CD4-positive, CD25-positive, alpha-beta regulatory T cell (primary cell): ENCODE results near the gene NOP16. TPM values are rescaled to one million over a fixed set of nuclear protein-coding genes. Genes with fewer than 3 reads are reported as not detected.
A peak's percentile ranks its signal among the peaks of the same experiment; 100 is the strongest.

ENCODE experiments used
- ATAC-seq, 2 donors: fragments of 150-1000 bp; cut with Tn5 transposase; one replicate each; pipeline ENCODE4 v1.10.0; 2021; ENCODE audit warnings: low read depth in 2 of 2, moderate number of reproducible peaks in 2 of 2, moderate library complexity in 1 of 2
- DNase-seq, 3 donors: peaks; one replicate each; pipeline versions ENCODE4 v3.0.0 to v3.0.0-alpha.2; 2012 to 2022; ENCODE audit warnings: mixed read lengths in 1 of 3
- H3K27ac ChIP-seq: one replicate; pipeline ENCODE4 v1.7.0; 2013; ENCODE audit warnings: mild to moderate bottlenecking, low read length; ENCODE audit not compliant: insufficient read depth, poor library complexity, severe bottlenecking
- H3K27me3 ChIP-seq: one replicate; pipeline ENCODE4 v1.7.0; 2013; ENCODE audit warnings: low read length; ENCODE audit not compliant: control insufficient read depth, insufficient read depth
- H3K36me3 ChIP-seq: one replicate; pipeline ENCODE4 v1.7.0; 2013; ENCODE audit warnings: mild to moderate bottlenecking, low read length, moderate library complexity; ENCODE audit not compliant: control insufficient read depth, insufficient read depth
- H3K4me1 ChIP-seq: 2 replicates; pipeline ENCODE4 v1.7.0; 2013; ENCODE audit warnings: mild to moderate bottlenecking, low read length; ENCODE audit not compliant: insufficient read depth, control insufficient read depth, poor library complexity, severe bottlenecking
- H3K4me3 ChIP-seq: one replicate; pipeline ENCODE4 v1.7.0; 2013; ENCODE audit warnings: low read depth, mild to moderate bottlenecking, low read length, moderate library complexity
- H3K9me3 ChIP-seq, 2 experiments: 1 replicate in 1 of 2; 2 replicates in 1 of 2; pipeline ENCODE4 v1.7.0; 2013; ENCODE audit warnings: low read length in 2 of 2, mild to moderate bottlenecking in 1 of 2, moderate library complexity in 1 of 2; ENCODE audit not compliant: control insufficient read depth in 2 of 2
- H3K27ac Mint-ChIP-seq, 3 donors: one replicate each; pipeline ENCODE4 v1.8.0; 2020 to 2022; ENCODE audit warnings: mild to moderate bottlenecking in 3 of 3, mixed read lengths in 3 of 3, moderate library complexity in 2 of 3
- H3K27me3 Mint-ChIP-seq: one replicate; pipeline ENCODE4 v1.8.0; 2022; ENCODE audit warnings: mild to moderate bottlenecking, mixed read lengths
- H3K36me3 Mint-ChIP-seq: one replicate; pipeline ENCODE4 v1.8.0; 2020; ENCODE audit warnings: mixed read lengths
- H3K4me1 Mint-ChIP-seq, 4 donors: one replicate each; pipeline ENCODE4 v1.8.0; 2020 to 2022; ENCODE audit warnings: mixed read lengths in 4 of 4, mild to moderate bottlenecking in 1 of 4
- H3K4me3 Mint-ChIP-seq, 4 donors: one replicate each; pipeline ENCODE4 v1.8.0; 2020 to 2022; ENCODE audit warnings: mild to moderate bottlenecking in 4 of 4, mixed read lengths in 4 of 4, moderate library complexity in 3 of 4
- H3K9me3 Mint-ChIP-seq, 7 donors: one replicate each; pipeline ENCODE4 v1.8.0; 2020 to 2022; ENCODE audit warnings: mixed read lengths in 7 of 7, mild to moderate bottlenecking in 3 of 7, moderate library complexity in 2 of 7
- polyA plus RNA-seq, 4 donors: library from polyadenylated mRNA; unstranded; fragments of 300-500 nt; fragmentation: Illumina TruSeq; gene quantifications; one replicate each; pipeline ENCODE4 v1.2.3, GENCODE V29; 2021
- total RNA-seq: library from RNA; stranded (reverse); gene quantifications from one replicate; pipeline ENCODE4 v1.2.3, GENCODE V29; 2022

NOP16 gene
- total and polyA plus RNA-seq, 5 donors from 2014 or later = 13.6 to 41.2 (median 29.0) TPM

- Histone ChIP-seq H3K36me3 (no peaks in the 10 kb centered on the region), H3K4me3 (no peak overlapping the region), H3K4me1 (peaks cover 2% of the 10 kb centered on the region), H3K27ac (no peak overlapping the region), H3K9me3 (no peaks in the 10 kb centered on the region), H3K27me3 (peaks cover under 1% of the 10 kb centered on the region)
- Mint-ChIP-seq H3K27me3 (peaks cover 37% of the 10 kb centered on the region), H3K4me1 (no peaks in the 10 kb centered on the region), H3K27ac (no peak overlapping the region), H3K9me3 (peaks cover 0 to 6% (median 0%) of the 10 kb centered on the region in 7 donors), H3K36me3 (no peaks in the 10 kb centered on the region), H3K4me3 (no peak overlapping the region)
- ATAC-seq (no peak), DNase-seq (no peak)
Observed at GRCh38 chr5:176425138-176425537, 36.7 kb upstream of the NOP16 start.

- Mint-ChIP-seq H3K27ac (no peak overlapping the region), H3K27me3 (peaks cover 39% of the 10 kb centered on the region), H3K4me1 (no peaks in the 10 kb centered on the region), H3K4me3 (no peak overlapping the region), H3K9me3 (peaks cover 0 to 6% (median 0%) of the 10 kb centered on the region in 7 donors), H3K36me3 (no peaks in the 10 kb centered on the region)
- H3K27ac ChIP-seq = no peak overlapping the region
- DNase-seq (no peak), ATAC-seq (no peak)
- H3K27me3 ChIP-seq = peaks cover 2% of the 10 kb centered on the region
- no peaks in the 10 kb centered on the region for H3K9me3 ChIP-seq
- H3K4me1 ChIP-seq = no peaks in the 10 kb centered on the region
- no peak overlapping the region for H3K4me3 ChIP-seq
- H3K36me3 ChIP-seq = no peaks in the 10 kb centered on the region
Observed at GRCh38 chr5:176424181-176424580, 35.8 kb upstream of the NOP16 start.

GRCh38 chr5:176420972-176421544 lies 32.7 kb upstream of the NOP16 start:
- Histone ChIP-seq H3K9me3 (no peaks in the 10 kb centered on the region), H3K27me3 (peaks cover 2% of the 10 kb centered on the region), H3K36me3 (no peaks in the 10 kb centered on the region), H3K4me3 (no peak overlapping the region), H3K27ac (no peak overlapping the region), H3K4me1 (peaks cover 8% of the 10 kb centered on the region)
- H3K27ac Mint-ChIP-seq = no peak overlapping the region
- DNase-seq (no peak), ATAC-seq (no peak)
- H3K9me3 Mint-ChIP-seq = peaks cover 0 to 6% (median 0%) of the 10 kb centered on the region in 7 donors
- no peaks in the 10 kb centered on the region for H3K36me3 Mint-ChIP-seq
- H3K27me3 Mint-ChIP-seq = peaks cover 47% of the 10 kb centered on the region
- H3K4me1 Mint-ChIP-seq = peaks cover 0 to 8% (median under 1%) of the 10 kb centered on the region in 4 donors
- H3K4me3 Mint-ChIP-seq = peak overlapping the region in 1 of 4 donors; percentile 59

- DNase-seq = no peak
- no peaks in the 10 kb centered on the region for H3K36me3 ChIP-seq
- Mint-ChIP-seq H3K4me3 (peak overlapping the region in 1 of 4 donors; percentile 62), H3K27me3 (peaks cover 40% of the 10 kb centered on the region), H3K36me3 (no peaks in the 10 kb centered on the region), H3K9me3 (peaks cover 0 to 2% (median 0%) of the 10 kb centered on the region in 7 donors), H3K4me1 (peaks cover 3 to 15% (median 6%) of the 10 kb centered on the region in 4 donors), H3K27ac (peak overlapping the region in 1 of 3 donors; percentile 72)
- no peaks in the 10 kb centered on the region for H3K9me3 ChIP-seq
- H3K27ac ChIP-seq = no peak overlapping the region
- H3K4me1 ChIP-seq = peaks cover 17% of the 10 kb centered on the region
- no peak overlapping the region for H3K4me3 ChIP-seq
- ATAC-seq = no peak
- peaks cover 2% of the 10 kb centered on the region for H3K27me3 ChIP-seq
Observed at GRCh38 chr5:176420086-176420485, 31.7 kb upstream of the NOP16 start.

- H3K4me1 ChIP-seq = peaks cover 31% of the 10 kb centered on the region
Observed at GRCh38 chr5:176418251-176418650, 29.9 kb upstream of the NOP16 start.

GRCh38 chr5:176416965-176417364 lies 28.6 kb upstream of the NOP16 start:
- Mint-ChIP-seq H3K4me3 (peak overlapping the region; percentile 80 to 97 (median 81)), H3K4me1 (peaks cover 12 to 45% (median 21%) of the 10 kb centered on the region in 4 donors), H3K36me3 (no peaks in the 10 kb centered on the region), H3K27me3 (peaks cover 26% of the 10 kb centered on the region), H3K27ac (peak overlapping the region; percentile 80 to 91 (median 90)), H3K9me3 (peaks cover 0 to 1% (median 0%) of the 10 kb centered on the region in 7 donors)
- no peaks in the 10 kb centered on the region for H3K36me3 ChIP-seq
- no peak for ATAC-seq
- DNase-seq = no peak
- peak overlapping the region; percentile 32 for H3K4me3 ChIP-seq
- peak overlapping the region; percentile 57 for H3K27ac ChIP-seq
- H3K9me3 ChIP-seq = no peaks in the 10 kb centered on the region
- H3K27me3 ChIP-seq = peaks cover 2% of the 10 kb centered on the region
- peaks cover 31% of the 10 kb centered on the region for H3K4me1 ChIP-seq

More at GRCh38 chr5:176418251-176418650, 29.9 kb upstream of the NOP16 start:
- H3K9me3 Mint-ChIP-seq = peaks cover 0 to 2% (median 0%) of the 10 kb centered on the region in 7 donors
- peaks cover 31% of the 10 kb centered on the region for H3K27me3 Mint-ChIP-seq
- H3K4me1 Mint-ChIP-seq = peaks cover 12 to 34% (median 17%) of the 10 kb centered on the region in 4 donors
- Histone ChIP-seq H3K4me3 (no peak overlapping the region), H3K9me3 (no peaks in the 10 kb centered on the region), H3K27me3 (peaks cover 2% of the 10 kb centered on the region), H3K27ac (no peak overlapping the region), H3K36me3 (no peaks in the 10 kb centered on the region)
- no peak for DNase-seq
- peak overlapping the region in 2 of 3 donors; percentile 38 to 80 for H3K27ac Mint-ChIP-seq
- no peak for ATAC-seq
- no peaks in the 10 kb centered on the region for H3K36me3 Mint-ChIP-seq
- peak overlapping the region in 2 of 4 donors; percentile 52 to 54 for H3K4me3 Mint-ChIP-seq

GRCh38 chr5:176415952-176416924 lies 27.8 kb upstream of the NOP16 start, which contains the start of gene CLTB:
TSS of gene CLTB (minus strand) at chr5:176416539. CDS start at chr5:176416363, 176 bp downstream.
- ATAC-seq (peak; percentile 93 to 96), DNase-seq (peak; percentile 84 to 89 (median 87))
- Mint-ChIP-seq H3K4me3 (peak within 1 kb of the TSS; percentile 89 to 97 (median 94)), H3K4me1 (peaks cover 12 to 51% (median 25%) of the 10 kb centered on the region in 4 donors), H3K27me3 (peaks cover 22% of the 10 kb centered on the region), H3K9me3 (peaks cover 0 to 1% (median 0%) of the 10 kb centered on the region in 7 donors), H3K27ac (peak within 1 kb of the TSS; percentile 80 to 96 (median 92)), H3K36me3 (peaks cover 4% of the 10 kb centered on the region)
- peaks cover 31% of the 10 kb centered on the region for H3K4me1 ChIP-seq
- H3K9me3 ChIP-seq = no peaks in the 10 kb centered on the region
- peak within 1 kb of the TSS; percentile 78 for H3K27ac ChIP-seq
- H3K4me3 ChIP-seq = peak within 1 kb of the TSS; percentile 77
- H3K36me3 ChIP-seq = no peaks in the 10 kb centered on the region
- peaks cover 2% of the 10 kb centered on the region for H3K27me3 ChIP-seq
